Measurements from ENCODE around the gene S100A2. TPM values are rescaled to one million over a fixed set of nuclear protein-coding genes. Genes with fewer than 3 reads are reported as not detected.

Gene S100A2
- 53.8 and 59.7 TPM in 2 replicates for total RNA-seq (2014; rRNA removed; shearing (Covaris generic))

DNA sequence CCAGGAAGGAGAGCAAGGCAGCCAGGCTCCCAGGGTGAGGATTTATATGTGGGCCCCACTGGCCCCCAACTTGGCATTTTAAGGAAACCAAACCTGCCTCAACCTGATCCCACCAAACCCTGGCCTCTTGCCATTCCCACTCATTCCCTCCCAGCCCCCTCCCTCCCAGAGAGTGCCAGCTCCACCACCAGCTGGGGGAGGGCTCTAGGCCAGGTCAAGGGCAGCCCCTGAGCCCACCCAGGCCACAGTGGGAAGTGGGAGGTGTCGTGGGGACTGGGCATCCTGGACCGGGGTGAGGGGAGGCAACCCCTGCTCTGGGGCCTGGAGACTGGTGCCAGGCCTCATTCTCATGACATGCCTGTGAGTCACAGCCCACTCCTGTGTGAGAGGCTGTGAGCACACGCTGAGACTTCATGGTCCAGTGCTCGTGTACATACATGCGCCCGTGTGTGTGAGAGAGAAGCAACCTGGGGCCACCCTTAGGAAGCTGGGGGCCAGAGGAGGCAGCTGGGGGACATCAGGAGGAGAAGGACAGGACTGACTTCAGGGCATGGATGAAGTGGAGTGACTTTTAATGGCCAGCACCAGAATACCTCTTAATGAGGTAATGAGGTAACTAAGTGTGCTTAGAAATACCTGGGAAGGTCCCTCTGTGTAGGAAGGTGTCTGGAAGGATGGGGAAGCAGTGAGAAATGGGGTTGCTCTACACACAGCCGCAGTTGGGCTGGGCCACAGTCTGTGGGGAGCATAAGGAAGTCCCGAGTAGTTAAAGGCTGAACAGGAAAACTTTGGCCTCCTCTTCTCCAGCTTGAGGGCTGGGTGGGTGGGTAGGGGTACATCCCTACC is at the start of gene S100A2:
Gene S100A2 (minus strand): TSS at position 316 of the 846 bp plus-strand sequence. CDS start 1,967 bp downstream, outside the sequence.

DNA sequence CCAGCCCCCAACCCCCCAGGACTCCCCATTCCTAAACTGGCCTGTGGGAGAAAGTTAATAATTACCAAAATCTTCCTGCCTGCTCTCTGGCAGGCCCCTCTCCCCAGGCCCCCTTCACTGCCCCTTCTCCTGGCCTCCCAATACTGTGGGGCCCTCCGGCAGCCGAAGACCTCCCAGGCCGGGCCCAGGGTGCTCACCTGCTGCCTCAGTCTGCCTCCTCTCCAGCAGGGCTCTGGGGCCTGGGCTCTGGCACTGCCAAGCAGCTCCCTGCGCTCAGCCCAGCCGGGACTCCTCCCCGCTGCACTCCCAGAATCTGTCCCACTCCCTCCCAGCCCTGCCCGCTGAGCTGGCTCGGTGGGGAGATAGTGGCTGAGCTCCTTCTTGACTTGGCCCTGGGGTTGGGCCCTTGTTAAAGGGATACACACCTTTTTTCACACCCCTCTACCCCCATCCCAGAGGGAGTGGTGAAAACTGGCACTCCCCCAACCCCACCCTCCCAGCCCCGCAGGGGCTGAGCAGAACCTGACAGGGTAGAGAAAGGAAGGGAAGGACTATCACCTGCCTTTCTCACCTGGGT is 47.2 kb upstream of the S100A2 start, which contains the start of gene S100A16:
Gene S100A16 (minus strand): TSS at position 383 of the 577 bp plus-strand sequence. CDS start 4,986 bp downstream, outside the sequence.

DNA sequence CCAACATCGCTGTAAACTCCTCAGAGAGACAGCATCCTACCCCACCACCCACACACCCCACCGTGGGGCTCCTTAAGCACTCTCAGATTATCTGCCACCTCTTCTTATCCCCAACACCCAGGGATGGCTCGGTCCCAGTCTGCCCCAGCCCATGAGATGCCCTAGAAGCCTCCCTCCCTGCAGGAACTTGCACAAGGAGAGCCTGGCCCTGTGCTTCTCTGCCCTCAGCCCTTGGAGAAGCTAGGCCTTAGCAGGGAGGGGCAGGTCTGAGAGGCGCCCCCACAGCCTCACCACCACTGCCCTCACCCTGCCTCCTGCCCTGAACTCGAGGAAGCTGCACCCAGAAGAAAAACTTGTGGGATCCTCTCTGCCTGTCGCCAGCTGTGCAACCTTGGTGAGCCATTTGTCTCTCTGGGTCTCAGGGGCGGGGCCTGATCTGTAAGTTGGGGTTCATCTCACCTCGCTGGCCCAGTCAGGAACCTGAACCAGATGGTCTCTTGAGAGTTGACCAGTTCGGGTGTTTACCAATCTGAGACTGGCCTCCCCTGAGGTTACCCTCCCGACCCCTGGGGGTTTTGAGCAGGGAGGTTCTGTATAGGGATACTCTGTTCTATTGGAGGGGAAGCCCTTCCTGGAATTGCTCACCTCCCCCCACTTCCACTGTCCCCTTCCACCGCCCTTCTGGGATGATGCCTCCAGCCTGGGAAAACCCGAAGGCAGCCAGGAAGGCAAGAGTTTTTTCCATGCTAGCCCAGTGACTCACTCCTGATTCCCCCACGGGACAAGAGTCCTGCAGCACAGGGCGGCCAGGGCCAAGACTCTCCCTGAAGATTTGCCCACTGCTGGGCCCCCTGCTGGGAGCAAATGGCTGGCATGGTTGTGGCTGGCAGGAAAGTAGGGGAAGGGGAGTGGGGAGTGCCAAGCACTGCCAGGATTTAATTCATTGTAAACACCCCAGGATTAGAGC is 16.6 kb downstream of the S100A2 start, which contains the start of gene S100A3:
Gene S100A3 (minus strand): TSS at position 537 of the 967 bp plus-strand sequence. CDS start 773 bp downstream, outside the sequence.

DNA sequence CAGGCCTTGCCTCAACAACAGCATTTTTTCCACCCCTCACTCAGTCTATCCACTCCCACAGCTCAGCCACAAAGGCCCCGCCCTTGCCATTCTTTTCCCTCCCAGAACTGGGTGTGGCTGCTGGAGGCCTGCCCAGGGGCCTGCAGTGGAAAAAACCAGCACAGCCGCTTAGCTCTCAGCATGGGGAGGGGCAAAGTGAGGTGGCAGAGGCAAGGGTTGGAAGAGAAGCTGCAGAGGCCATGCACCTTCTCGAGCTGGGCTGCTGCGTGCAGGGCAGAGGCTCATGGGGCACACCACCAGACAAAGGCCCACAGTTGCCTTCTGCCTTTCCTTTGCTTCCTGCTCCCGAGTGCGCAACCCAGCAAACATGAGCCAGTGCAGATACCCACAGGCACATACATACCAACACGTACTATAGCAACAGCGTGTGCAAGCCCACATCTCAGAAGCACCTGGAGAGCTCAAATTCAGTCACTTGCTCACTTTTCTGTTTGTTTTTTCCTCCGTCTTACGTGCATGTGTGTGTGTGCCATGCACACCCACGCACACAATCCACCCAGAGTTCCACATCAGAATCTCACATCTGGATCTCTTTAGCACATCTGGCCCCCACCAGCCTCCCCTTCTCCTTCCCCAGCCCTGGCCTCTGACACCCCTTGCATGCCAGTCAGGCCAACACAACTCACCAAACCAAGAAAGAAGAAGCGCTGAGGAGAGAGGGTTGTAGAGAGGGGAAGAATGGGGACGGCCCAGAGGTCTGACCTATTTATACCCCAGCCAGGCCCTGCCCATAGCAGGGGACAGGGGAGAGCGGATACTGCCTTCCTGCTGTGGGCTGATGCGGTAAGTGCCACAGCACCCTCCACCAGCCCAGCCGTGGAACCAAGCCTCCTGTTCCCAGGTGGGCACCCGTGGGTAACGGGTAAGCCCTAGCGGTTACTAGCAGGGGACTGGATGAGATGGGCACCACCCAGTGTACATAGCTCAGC is 20.3 kb downstream of the S100A2 start, which contains the start of gene S100A4:
Gene S100A4 (minus strand): TSS at position 740 of the 989 bp plus-strand sequence. CDS start 1,012 bp downstream, outside the sequence.

DNA sequence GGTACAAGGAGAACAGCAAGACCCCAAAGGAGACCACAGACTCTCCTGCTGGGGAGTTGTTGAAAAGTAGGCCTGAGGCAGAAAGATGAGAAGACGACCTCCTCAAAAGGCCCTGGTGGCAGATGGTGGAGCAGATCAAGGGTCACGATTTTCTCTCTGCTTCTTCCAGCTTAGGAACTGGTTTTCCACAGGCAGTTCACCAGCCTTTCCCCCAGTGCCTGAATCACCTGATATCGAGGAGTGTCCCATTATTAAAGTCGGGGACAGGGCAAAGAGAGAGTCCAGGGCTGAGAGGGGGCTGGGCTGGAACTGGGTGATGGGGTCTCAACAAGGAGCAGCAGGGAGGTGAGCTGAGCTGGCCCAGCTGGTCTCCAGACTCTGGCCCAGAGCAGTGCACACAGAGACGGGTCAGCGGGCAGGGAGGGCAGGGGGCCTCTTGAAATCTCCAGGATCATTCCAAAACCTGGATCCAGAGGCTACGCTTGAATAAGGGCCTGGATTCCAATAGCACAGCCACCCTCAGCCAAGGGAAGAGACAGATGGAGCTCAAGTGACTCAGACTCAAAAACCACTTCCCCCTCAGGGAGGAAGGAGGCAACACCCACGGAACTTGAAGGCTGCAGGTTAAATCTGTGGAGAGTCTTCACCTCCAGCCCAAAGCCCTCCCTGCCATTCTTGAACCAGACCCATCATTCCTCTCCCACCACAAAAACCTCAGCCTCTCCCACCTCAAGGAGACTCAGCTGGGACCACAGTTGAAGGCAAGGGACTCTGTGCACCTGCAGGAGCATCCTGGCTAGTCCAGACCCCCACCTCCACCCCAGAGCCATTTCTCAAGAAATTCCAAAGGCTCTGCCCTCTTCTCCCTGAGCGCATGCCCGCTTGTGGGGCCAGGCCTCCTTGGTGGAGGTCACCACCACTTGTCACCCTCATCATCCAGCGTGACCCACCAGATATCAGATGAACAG is 25.0 kb downstream of the S100A2 start, which contains the start of gene S100A5:
Gene S100A5 (minus strand): TSS at position 541 of the 968 bp plus-strand sequence. CDS start 743 bp downstream, outside the sequence.

DNA sequence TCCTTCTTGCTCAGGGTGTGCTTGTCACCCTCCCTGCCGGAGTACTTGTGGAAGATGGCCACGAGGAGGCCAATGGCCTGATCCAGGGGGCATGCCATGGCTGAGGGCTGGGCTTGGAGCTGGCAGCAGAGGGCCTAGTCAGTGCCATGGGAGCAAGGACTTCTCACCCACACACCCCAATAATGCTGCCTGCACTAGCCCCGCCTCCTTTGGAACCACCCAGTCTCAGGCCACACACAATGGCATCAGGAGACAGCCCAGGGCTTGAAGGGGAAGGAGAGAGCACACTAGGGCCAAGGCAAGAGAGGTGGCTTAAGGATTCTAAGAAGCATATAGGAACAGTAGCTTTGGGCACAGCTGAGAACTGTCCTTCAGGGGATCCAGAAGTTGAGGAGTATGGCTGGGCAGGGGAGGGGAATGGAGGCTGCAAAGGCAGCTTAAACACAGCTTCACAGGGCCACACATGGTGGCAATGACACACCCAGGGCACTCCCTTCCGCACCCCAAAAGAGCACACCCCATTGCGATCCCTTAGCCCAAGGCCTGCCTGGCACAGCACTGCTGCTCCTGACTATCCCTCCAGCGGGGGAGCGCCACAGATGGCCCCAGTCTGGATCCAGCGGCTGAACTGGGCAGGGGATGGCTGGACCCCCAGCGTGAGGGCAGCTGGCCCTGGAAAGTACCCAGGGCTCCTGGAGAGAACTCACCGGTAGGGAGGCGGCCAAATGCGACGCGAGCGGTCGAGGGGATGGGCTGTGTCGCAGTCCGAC is 30.2 kb downstream of the S100A2 start, which contains the start of gene S100A6:
Gene S100A6 (minus strand): TSS at position 750 of the 770 bp plus-strand sequence. CDS start 652 bp downstream, at position 98.

Other genes with a start within 250 kb of the S100A2 start
- not detected in 2 replicates for gene PGLYRP4, start 217.0 kb downstream of the S100A2 start, total RNA-seq (2014; rRNA removed; shearing (Covaris generic))
- gene S100A9, start 208.0 kb downstream of the S100A2 start, total RNA-seq (2014; rRNA removed; shearing (Covaris generic)), result not detected in 2 replicates
- gene S100A12, start 190.2 kb downstream of the S100A2 start, total RNA-seq (2014; rRNA removed; shearing (Covaris generic)), result not detected in 2 replicates
- not detected in 2 replicates for gene S100A8, start 174.8 kb downstream of the S100A2 start, total RNA-seq (2014; rRNA removed; shearing (Covaris generic))
- gene S100A7A, start 149.3 kb downstream of the S100A2 start, total RNA-seq (2014; rRNA removed; shearing (Covaris generic)), result not detected in 2 replicates
- gene S100A7, start 105.2 kb downstream of the S100A2 start, total RNA-seq (2014; rRNA removed; shearing (Covaris generic)), result not detected in 2 replicates
- 2,053 and 2,077 TPM in 2 replicates for gene S100A6, start 29.9 kb downstream of the S100A2 start, total RNA-seq (2014; rRNA removed; shearing (Covaris generic))
- 0.98 and 2.3 TPM in 2 replicates for gene S100A5, start 24.9 kb downstream of the S100A2 start, total RNA-seq (2014; rRNA removed; shearing (Covaris generic))
- 142 and 157 TPM in 2 replicates for gene S100A4, start 20.0 kb downstream of the S100A2 start, total RNA-seq (2014; rRNA removed; shearing (Covaris generic))
- gene S100A3, start 16.6 kb downstream of the S100A2 start, total RNA-seq (2014; rRNA removed; shearing (Covaris generic)), result 13.9 and 14.8 TPM in 2 replicates
- 436 and 451 TPM in 2 replicates for gene S100A16, start 47.3 kb upstream of the S100A2 start, total RNA-seq (2014; rRNA removed; shearing (Covaris generic))
- gene S100A14, start 50.5 kb upstream of the S100A2 start, total RNA-seq (2014; rRNA removed; shearing (Covaris generic)), result 1.1 and 1.8 TPM in 2 replicates
- gene S100A13, start 61.7 kb upstream of the S100A2 start, total RNA-seq (2014; rRNA removed; shearing (Covaris generic)), result 583 and 631 TPM in 2 replicates
- gene S100A1, start 62.6 kb upstream of the S100A2 start, total RNA-seq (2014; rRNA removed; shearing (Covaris generic)), result 151 and 162 TPM in 2 replicates
- gene CHTOP, start 68.2 kb upstream of the S100A2 start, total RNA-seq (2014; rRNA removed; shearing (Covaris generic)), result 104 and 111 TPM in 2 replicates
- gene SNAPIN, start 92.9 kb upstream of the S100A2 start, total RNA-seq (2014; rRNA removed; shearing (Covaris generic)), result 71.7 and 73.3 TPM in 2 replicates
- 302 and 316 TPM in 2 replicates for gene ILF2, start 105.1 kb upstream of the S100A2 start, total RNA-seq (2014; rRNA removed; shearing (Covaris generic))
- 0.24 and 0.26 TPM in 2 replicates for gene NPR1, start 112.8 kb upstream of the S100A2 start, total RNA-seq (2014; rRNA removed; shearing (Covaris generic))
- gene INTS3, start 162.2 kb upstream of the S100A2 start, total RNA-seq (2014; rRNA removed; shearing (Covaris generic)), result 37.6 and 41.5 TPM in 2 replicates
- gene SLC27A3, start 209.6 kb upstream of the S100A2 start, total RNA-seq (2014; rRNA removed; shearing (Covaris generic)), result 10.2 and 14.5 TPM in 2 replicates